ENCODE measurements around the gene CUL9.

DNA sequence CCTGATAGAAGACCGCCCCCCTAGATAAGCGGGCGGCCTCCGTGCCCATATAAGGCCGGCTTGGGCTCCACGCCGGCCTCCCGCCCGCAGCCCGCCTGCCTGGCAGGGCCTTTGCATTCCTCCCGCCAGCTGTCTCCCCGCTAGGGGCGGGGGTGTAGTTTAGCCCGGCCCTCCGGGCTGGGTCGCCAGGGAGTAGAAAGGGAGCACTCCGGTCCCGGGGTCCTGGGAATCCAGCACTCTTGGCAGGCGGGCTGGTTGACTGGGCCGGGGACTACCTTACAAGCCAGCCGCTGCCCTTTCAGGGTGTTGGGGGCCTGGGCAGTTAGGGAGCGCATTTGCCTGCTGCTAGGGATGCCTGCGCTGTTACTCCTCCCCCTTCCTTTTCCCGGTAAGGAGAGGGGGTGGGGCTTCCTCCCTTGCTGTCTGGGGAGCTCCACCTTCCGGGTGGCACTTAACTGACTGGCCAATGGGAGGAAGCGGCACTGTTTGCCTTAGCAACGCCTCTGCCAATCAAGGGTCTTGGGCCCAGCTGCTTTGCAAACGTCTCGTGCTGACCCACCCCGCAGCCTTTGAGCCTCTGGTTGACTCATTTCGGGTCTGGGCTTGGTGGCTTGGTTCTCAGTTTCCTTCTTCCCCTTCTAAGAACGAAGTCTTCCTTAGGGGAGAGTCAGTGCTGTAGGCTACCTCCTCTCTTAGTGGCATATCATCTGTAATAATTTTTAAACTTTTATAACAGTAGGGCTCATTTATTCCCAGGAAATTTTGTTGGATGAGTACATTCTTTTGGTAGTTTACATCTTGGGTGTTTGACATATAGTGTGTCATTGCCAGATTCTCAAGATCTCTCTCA, 7.5 kb upstream of the CUL9 start:
- TF ChIP-seq CTCF (IDR thresholded peaks at IDR 0.05; ENCODE audit: insufficient read depth, low read depth, low read length) (no peak), EZH2 (IDR thresholded peaks at IDR 0.05; ENCODE audit: insufficient read depth, low read length) (no peak)

Measured in astrocyte (in vitro differentiated cells and primary cell).